HepG2 (cell line): ENCODE data around the gene BABAM2. TPM values are rescaled to one million over a fixed set of nuclear protein-coding genes. Genes with fewer than 3 reads are reported as not detected.

Source experiments
- ATAC-seq: fragments of 200-7000 bp; cut with Tn5 transposase; 3 replicates; pipeline ENCODE4 v1.9.1; 2020; ENCODE audit warnings: mild to moderate bottlenecking, moderate library complexity
- BruUV-seq: library from RNA; stranded (reverse); fragments of 400-500 nt; replicated peaks from 2 replicates; lab custom pipeline; 2021; lab: Mats Ljungman, UMichigan
- CTCF ChIA-PET: fragments of 300-600 bp; formaldehyde crosslinking; extraction: SDS; loops from one replicate; lab custom pipeline; 2021; ENCODE audit warnings: low total read pairs, inconsistent platforms, low intra/inter-chr PET ratio; lab: Yijun Ruan, JAX
- POLR2A ChIA-PET: fragments of 350-600 bp; sonication (Branson Sonifier 250); formaldehyde crosslinking; loops from one replicate; lab custom pipeline; 2020; ENCODE audit warnings: antibody characterized with exemption, inconsistent platforms; lab: Yijun Ruan, JAX
- DNase-seq: peaks from one replicate; pipeline ENCODE4 v3.0.0-alpha.2; 2015; ENCODE audit warnings: low spot score
- FAIRE-seq: peaks from 3 replicates; lab custom pipeline; 2011; peaks lifted over from hg19 to GRCh38; lab: Jason Lieb, UNC
- H2AFZ ChIP-seq: one replicate; pipeline ENCODE4 v1.6.1; 2011; ENCODE audit warnings: low read length, inconsistent platforms
- H3K27ac ChIP-seq: fragments of 300-600 bp; 3 replicates; pipeline ENCODE4 v1.8.0; 2011; ENCODE audit warnings: mixed run types, mild to moderate bottlenecking, mixed read lengths, low read length, inconsistent platforms; ENCODE audit not compliant: insufficient read depth; ENCODE audit errors: extremely low read length
- H3K27me3 ChIP-seq, 2 experiments: fragments of 200-600 bp in 1 of 2; 2 replicates in 1 of 2; 3 replicates in 1 of 2; pipeline versions ENCODE4 v1.6.0 to v1.8.0; 2011; ENCODE audit warnings: low read length in 2 of 2, mild to moderate bottlenecking in 2 of 2, moderate library complexity in 2 of 2, inconsistent platforms in 1 of 2; ENCODE audit not compliant: insufficient read depth in 2 of 2, control insufficient read depth in 1 of 2
- H3K36me3 ChIP-seq, 2 experiments: fragments of 200-600 bp in 1 of 2; replicated peaks in 1 of 2; 2 replicates in 1 of 2; 3 replicates in 1 of 2; pipeline versions ENCODE4 v1.5.1 to v1.8.0; 2011; ENCODE audit warnings: low read length in 2 of 2, inconsistent platforms in 1 of 2; ENCODE audit not compliant: insufficient read depth in 2 of 2, control insufficient read depth in 1 of 2
- H3K4me1 ChIP-seq: 2 replicates; pipeline ENCODE4 v1.5.1; 2012; ENCODE audit warnings: low read length, inconsistent platforms; ENCODE audit not compliant: insufficient read depth
- H3K4me2 ChIP-seq: 2 replicates; pipeline ENCODE4 v1.6.0; 2011; ENCODE audit warnings: low read depth, low read length, inconsistent platforms
- H3K4me3 ChIP-seq, 3 experiments: fragments of 200-600 bp in 1 of 3; sonication (generic), shearing (Covaris generic) in 1 of 3; replicated peaks in 1 of 3; 2 replicates each; pipeline ENCODE4 v1.5.1; 2011 to 2016; ENCODE audit warnings: low read length in 3 of 3, inconsistent platforms in 2 of 3, low read depth in 2 of 3, mild to moderate bottlenecking in 2 of 3, control low read depth in 1 of 3, mixed read lengths in 1 of 3; ENCODE audit not compliant: insufficient read depth in 1 of 3
- H3K79me2 ChIP-seq: one replicate; pipeline ENCODE4 v1.6.1; 2011; ENCODE audit warnings: low read length, inconsistent platforms; ENCODE audit not compliant: insufficient read depth
- H3K9ac ChIP-seq: 2 replicates; pipeline ENCODE4 v1.6.0; 2011; ENCODE audit warnings: mild to moderate bottlenecking, low read depth, low read length, inconsistent platforms; ENCODE audit not compliant: insufficient read depth
- H3K9me3 ChIP-seq: 2 replicates; pipeline ENCODE4 v1.5.1; 2012; ENCODE audit warnings: mild to moderate bottlenecking, low read length
- H4K20me1 ChIP-seq: 2 replicates; pipeline ENCODE4 v1.6.0; 2011; ENCODE audit warnings: inconsistent platforms, mild to moderate bottlenecking, low read length, moderate library complexity; ENCODE audit not compliant: insufficient read depth
- E2F2 ChIP-seq: sonication (generic); formaldehyde crosslinking; IDR thresholded peaks from 2 replicates; pipeline ENCODE4 v1.4.0; 2020; ENCODE audit warnings: missing genetic modification reagents, borderline replicate concordance
- HIVEP1 ChIP-seq: sonication (generic); formaldehyde crosslinking; IDR thresholded peaks from 2 replicates; pipeline ENCODE4 v1.4.0; 2020; ENCODE audit warnings: mild to moderate bottlenecking, missing genetic modification reagents
- IRF1 ChIP-seq: sonication (generic); formaldehyde crosslinking; IDR thresholded peaks from 2 replicates; pipeline ENCODE4 v1.4.0; 2020; ENCODE audit warnings: low read depth, mild to moderate bottlenecking, missing genetic modification reagents
- PHF21A ChIP-seq: sonication (generic); formaldehyde crosslinking; IDR thresholded peaks from 2 replicates; pipeline ENCODE4 v1.5.0; 2020; ENCODE audit warnings: mild to moderate bottlenecking, missing genetic modification reagents
- SETDB1 ChIP-seq: sonication (generic); formaldehyde crosslinking; IDR thresholded peaks from 2 replicates; pipeline ENCODE4 v1.5.1; 2020; ENCODE audit warnings: missing genetic modification reagents, mild to moderate bottlenecking, borderline replicate concordance
- ZBTB2 ChIP-seq: sonication (generic); formaldehyde crosslinking; IDR thresholded peaks from 2 replicates; pipeline ENCODE4 v1.8.0; 2022; ENCODE audit warnings: low read depth, missing genetic modification reagents
- ZNF543 ChIP-seq: sonication (generic); formaldehyde crosslinking; IDR thresholded peaks from 2 replicates; pipeline ENCODE4 v1.4.0; 2020; ENCODE audit warnings: mild to moderate bottlenecking, missing genetic modification reagents
- ZNF704 ChIP-seq: sonication (generic); formaldehyde crosslinking; IDR thresholded peaks from 2 replicates; pipeline ENCODE4 v1.8.1; 2023; ENCODE audit warnings: mild to moderate bottlenecking, inconsistent platforms, moderate library complexity, missing genetic modification reagents, borderline replicate concordance
- ZNF713 ChIP-seq: sonication (generic); formaldehyde crosslinking; IDR thresholded peaks from 2 replicates; pipeline ENCODE4 v1.4.0; 2020; ENCODE audit warnings: mild to moderate bottlenecking, missing genetic modification reagents
- WGBS: methylation state at CpG from one replicate; pipeline ENCODE4 v1.1.6; 2017; ENCODE audit warnings: low lambda C conversion rate; 5-methylcytosine and 5-hydroxymethylcytosine counted together
- in situ Hi-C: cut with HindIII; loops from 2 replicates; pipeline ENCODE4 v1.10.0; 2017; ENCODE audit warnings: low pct_unique_long_range_greater_than_20kb; ENCODE audit not compliant: extremely low pct_ligation_motif_present
- intact Hi-C: fragments of 100-400 bp; cut with micrococcal nuclease; formaldehyde crosslinking; loops from one replicate; pipeline ENCODE4 v1.10.0; 2022; ENCODE audit not compliant: unreplicated experiment
- polyA plus RNA-seq, 8 experiments: library from polyadenylated mRNA; depleted of rRNA in 3 of 8; stranded (reverse) in 7 of 8; unstranded in 1 of 8; fragments of >200 nt; fragmentation: Illumina TruSeq in 4 of 8; extraction: Trizol in 4 of 8; gene quantifications; 2 replicates each; pipeline versions ENCODE4 v1.2.1 to v1.2.3, GENCODE V29; 2011 to 2016; ENCODE audit warnings: low read depth in 4 of 8, missing spikeins in 1 of 8, mixed read lengths in 1 of 8; ENCODE audit not compliant: insufficient read depth in 1 of 8
- total RNA-seq, 5 experiments: library from RNA; depleted of rRNA; stranded (reverse); fragments of >200 nt; fragmentation: Illumina TruSeq; extraction: Trizol; gene quantifications; 2 replicates each; pipeline ENCODE4 v1.2.3, GENCODE V29; 2016; ENCODE audit warnings: low read depth in 1 of 5
- TF ChIP-seq, protein P1 (sequence below): sonication (generic); formaldehyde crosslinking; IDR thresholded peaks from 2 replicates; pipeline ENCODE4 v1.9.0; 2021; ENCODE audit warnings: mild to moderate bottlenecking, missing genetic modification reagents
- TF ChIP-seq, protein P2 (sequence below): sonication (generic); formaldehyde crosslinking; IDR thresholded peaks from 2 replicates; pipeline ENCODE4 v1.5.1; 2020; ENCODE audit warnings: missing genetic modification reagents, mild to moderate bottlenecking, borderline replicate concordance

Gene BABAM2
- total and polyA plus RNA-seq, 2 of the 13 experiments (the other 11 are each of a cell fraction or from before 2014, with no cell fraction given) = 24.9 to 28.0 TPM

GRCh38 chr2:28234807-28235206, 344.3 kb downstream of the BABAM2 start:
- FAIRE-seq = no peak

More at GRCh38 chr2:28234807-28235206, 344.3 kb downstream of the BABAM2 start:
- no TSS peak for BruUV-seq
- TF ChIP-seq HIVEP1 (CRISPR knock-in tag) (no peak), ZBTB2 (CRISPR knock-in tag) (no peak), ZNF713 (CRISPR knock-in tag) (no peak), E2F2 (CRISPR knock-in tag) (no peak), ZNF543 (CRISPR knock-in tag) (no peak), IRF1 (CRISPR knock-in tag) (no peak), SETDB1 (CRISPR knock-in tag) (no peak), ZNF704 (CRISPR knock-in tag) (no peak), PHF21A (no peak)
- TF ChIP-seq, protein P1, sequence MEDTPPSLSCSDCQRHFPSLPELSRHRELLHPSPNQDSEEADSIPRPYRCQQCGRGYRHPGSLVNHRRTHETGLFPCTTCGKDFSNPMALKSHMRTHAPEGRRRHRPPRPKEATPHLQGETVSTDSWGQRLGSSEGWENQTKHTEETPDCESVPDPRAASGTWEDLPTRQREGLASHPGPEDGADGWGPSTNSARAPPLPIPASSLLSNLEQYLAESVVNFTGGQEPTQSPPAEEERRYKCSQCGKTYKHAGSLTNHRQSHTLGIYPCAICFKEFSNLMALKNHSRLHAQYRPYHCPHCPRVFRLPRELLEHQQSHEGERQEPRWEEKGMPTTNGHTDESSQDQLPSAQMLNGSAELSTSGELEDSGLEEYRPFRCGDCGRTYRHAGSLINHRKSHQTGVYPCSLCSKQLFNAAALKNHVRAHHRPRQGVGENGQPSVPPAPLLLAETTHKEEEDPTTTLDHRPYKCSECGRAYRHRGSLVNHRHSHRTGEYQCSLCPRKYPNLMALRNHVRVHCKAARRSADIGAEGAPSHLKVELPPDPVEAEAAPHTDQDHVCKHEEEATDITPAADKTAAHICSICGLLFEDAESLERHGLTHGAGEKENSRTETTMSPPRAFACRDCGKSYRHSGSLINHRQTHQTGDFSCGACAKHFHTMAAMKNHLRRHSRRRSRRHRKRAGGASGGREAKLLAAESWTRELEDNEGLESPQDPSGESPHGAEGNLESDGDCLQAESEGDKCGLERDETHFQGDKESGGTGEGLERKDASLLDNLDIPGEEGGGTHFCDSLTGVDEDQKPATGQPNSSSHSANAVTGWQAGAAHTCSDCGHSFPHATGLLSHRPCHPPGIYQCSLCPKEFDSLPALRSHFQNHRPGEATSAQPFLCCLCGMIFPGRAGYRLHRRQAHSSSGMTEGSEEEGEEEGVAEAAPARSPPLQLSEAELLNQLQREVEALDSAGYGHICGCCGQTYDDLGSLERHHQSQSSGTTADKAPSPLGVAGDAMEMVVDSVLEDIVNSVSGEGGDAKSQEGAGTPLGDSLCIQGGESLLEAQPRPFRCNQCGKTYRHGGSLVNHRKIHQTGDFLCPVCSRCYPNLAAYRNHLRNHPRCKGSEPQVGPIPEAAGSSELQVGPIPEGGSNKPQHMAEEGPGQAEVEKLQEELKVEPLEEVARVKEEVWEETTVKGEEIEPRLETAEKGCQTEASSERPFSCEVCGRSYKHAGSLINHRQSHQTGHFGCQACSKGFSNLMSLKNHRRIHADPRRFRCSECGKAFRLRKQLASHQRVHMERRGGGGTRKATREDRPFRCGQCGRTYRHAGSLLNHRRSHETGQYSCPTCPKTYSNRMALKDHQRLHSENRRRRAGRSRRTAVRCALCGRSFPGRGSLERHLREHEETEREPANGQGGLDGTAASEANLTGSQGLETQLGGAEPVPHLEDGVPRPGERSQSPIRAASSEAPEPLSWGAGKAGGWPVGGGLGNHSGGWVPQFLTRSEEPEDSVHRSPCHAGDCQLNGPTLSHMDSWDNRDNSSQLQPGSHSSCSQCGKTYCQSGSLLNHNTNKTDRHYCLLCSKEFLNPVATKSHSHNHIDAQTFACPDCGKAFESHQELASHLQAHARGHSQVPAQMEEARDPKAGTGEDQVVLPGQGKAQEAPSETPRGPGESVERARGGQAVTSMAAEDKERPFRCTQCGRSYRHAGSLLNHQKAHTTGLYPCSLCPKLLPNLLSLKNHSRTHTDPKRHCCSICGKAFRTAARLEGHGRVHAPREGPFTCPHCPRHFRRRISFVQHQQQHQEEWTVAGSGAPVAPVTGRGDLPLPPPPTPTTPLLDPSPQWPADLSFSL (CRISPR knock-in tag) = no peak
- TF ChIP-seq, protein P2, sequence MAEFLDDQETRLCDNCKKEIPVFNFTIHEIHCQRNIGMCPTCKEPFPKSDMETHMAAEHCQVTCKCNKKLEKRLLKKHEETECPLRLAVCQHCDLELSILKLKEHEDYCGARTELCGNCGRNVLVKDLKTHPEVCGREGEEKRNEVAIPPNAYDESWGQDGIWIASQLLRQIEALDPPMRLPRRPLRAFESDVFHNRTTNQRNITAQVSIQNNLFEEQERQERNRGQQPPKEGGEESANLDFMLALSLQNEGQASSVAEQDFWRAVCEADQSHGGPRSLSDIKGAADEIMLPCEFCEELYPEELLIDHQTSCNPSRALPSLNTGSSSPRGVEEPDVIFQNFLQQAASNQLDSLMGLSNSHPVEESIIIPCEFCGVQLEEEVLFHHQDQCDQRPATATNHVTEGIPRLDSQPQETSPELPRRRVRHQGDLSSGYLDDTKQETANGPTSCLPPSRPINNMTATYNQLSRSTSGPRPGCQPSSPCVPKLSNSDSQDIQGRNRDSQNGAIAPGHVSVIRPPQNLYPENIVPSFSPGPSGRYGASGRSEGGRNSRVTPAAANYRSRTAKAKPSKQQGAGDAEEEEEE (CRISPR knock-in tag) = no peak
- Histone ChIP-seq H3K4me2 (no peak overlapping the region), H3K79me2 (no peaks in the 10 kb centered on the region), H3K4me1 (peaks cover 15% of the 10 kb centered on the region), H3K9ac (no peak overlapping the region), H3K36me3 (no peaks in the 10 kb centered on the region; a peak in 1 of 5 replicates), H3K27ac (no peak overlapping the region), H3K27me3 (no peaks in the 10 kb centered on the region), H4K20me1 (no peaks in the 10 kb centered on the region), H2AFZ (no peak overlapping the region), H3K9me3 (no peaks in the 10 kb centered on the region), H3K4me3 (no peak overlapping the region)
- POLR2A ChIA-PET = no interaction called here
- in situ Hi-C loops (no loop called here), intact Hi-C loops (no loop called here)
- WGBS = 82% methylated on average over 2 of the region's 2 CpGs
- CTCF ChIA-PET = no interaction called here
- DNase-seq = no peak
- ATAC-seq = no peak
